ENCODE results near the gene ZNF407. TPM values are rescaled to one million over a fixed set of nuclear protein-coding genes. Genes with fewer than 3 reads are reported as not detected.

Gene ZNF407
- polyA plus RNA-seq, 5 donors: 9.0 to 11.3 (median 10.2) TPM

DNA sequence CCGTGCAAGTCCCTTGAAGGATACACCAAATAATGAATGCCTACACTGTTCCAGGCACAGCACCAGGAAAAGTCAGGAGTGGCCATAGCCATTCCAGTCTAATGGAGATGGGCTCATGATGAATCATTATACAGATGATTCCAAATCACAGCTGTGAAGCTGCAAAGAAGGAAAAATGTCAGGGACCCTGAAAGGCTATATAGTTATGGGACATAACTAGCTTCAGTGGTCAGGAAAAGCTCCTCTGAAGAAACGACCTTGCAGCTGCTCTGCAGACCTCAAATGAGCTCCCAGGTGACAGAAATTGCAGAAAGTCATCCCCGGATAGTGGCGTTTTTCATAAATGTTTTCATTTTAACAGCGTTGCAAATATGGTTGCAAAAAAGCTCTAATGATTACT is 410.5 kb downstream of the ZNF407 start:
- DNase-seq: no peak

DNA sequence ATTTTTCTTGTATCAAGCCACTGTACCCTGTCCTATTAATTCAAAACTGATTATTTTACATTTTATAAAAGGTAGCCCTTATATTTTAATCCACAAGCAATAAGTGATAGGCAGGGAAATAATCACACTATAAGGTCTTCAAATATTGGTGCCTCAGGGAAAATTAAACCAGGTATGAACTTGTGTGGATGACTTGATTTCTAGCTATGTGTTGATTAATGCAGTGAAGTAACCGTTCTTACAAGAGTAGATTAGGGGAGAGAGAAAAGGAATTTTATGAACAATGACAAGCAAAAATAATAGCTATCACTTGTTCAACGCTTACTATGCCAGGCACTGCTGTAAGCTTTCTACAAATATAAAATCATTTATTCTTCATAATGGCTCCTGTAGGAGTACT is 411.6 kb downstream of the ZNF407 start:
- no peak for DNase-seq

DNA sequence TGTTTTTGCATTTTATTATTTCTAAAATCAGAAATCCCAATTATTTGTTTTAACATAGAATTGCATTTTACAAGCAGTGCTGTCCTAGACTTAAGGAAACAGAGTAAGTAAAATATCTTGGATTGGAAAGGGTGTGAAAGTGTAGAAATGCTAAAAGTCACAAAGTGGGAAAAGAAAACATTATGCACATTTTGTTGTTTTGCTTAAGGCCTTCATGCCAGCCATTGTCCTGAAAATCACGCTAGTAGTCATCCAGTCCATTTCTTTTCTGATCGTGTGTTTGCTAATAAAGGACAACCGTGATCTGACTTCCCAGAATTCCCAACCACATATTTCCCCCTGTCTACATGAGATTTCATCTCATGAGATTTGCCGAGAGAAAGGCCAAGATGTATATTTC is 412.2 kb downstream of the ZNF407 start:
- no peak for DNase-seq

DNA sequence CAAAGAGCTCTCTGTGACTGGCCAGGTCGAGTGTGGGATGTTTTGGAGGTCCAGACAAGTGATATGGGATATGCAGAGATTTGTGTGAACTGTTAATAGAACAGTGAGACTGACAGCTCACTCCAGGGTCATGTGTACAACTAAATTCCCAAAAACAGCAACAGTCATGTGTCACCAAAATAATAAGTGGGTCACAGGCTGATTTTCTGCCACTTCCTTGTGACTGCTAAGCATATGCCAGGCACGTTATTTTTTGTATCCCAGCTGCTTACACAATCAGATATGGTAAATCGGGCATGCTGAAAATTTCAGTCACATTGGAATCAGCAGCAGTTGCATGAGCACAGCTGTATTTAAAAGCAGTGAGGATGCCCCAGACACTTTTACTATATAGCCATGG is 412.6 kb downstream of the ZNF407 start:
- no peak for DNase-seq

DNA sequence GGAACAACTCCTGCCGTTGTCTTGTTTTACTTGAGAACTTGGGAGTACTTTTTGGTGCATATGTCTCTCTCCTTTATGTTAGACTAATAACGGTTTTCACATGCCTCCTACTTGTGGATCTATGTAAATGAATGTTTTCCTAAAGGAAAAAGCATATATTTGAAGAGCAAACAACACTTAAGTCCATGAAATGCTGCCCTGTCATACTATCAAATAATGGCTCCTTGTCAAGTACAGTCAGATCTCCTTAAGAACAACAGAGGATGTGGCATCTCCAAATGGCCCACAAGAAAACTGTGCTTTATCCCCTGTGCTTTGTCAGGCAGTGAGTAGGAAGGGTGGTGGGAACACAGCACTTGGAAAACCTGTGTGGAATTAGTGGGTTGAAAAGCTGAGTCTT is 413.0 kb downstream of the ZNF407 start:
- DNase-seq: no peak

DNA sequence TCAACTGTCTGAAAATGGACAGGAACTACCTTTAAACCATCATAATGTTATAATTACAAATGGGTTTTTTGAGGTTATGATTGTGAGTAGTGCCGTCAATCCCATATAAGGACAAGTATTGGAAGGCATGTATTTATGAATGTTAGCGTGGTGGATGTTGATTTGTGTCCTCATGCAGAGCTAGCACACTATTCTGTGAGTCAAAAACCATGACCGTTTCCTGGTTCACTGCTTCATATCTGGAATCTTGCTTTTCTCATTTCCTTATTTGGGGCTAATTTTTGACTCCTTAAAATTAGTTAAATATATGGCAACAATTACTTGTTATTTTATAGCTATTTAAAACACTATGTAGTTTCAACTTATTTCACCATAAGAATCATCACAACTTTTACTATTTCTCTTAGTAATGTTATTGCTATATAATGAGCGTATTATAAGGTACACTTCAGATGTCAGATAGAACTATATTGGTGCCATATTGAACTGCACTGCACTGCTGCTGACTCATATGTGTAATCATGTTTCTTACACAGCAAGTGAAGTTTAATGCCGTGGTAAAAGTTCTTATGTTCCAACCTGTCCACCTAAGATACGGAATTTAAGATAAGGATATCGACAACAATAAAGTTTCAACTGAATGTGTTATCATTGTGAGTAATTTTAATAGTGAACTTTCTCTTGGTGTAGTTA is 418.5 kb downstream of the ZNF407 start:
- DNase-seq: no peak

DNA sequence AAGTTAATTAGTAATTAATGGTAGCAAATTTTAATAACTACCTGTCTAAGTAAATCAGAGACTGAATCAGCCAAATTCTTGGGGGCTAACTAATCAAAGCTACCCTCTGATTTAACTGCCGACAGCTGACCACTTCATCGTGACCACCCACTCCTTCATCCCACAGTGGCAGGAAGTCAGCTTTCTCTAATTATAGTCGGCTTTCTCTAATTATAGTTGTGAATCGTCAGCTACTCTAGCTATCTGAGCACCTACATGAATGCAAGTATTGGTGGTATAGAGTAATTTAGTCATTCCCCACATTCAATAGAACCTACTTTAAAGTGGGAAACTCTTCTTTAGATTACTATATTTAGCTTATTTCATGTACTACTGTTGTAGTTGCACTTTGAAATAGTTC is 425.8 kb downstream of the ZNF407 start:
- no peak for DNase-seq

DNA sequence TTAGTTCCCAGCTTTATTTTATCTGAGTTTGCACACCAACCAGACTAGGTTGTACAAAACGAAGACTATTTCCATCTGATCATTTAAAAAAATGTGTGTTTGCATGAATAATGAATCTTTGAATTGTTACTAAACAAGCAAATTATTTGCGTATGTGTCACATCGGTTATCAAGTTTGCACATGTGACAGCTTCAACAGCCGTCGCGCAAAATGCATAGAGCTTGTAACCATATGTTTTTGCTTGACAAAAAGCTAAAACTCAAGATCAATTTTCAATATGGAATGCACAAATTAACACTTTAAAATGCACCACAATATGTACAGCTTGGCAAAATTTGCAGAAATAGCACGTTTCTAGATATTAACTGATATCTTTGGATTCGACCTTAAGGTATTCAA is 427.2 kb downstream of the ZNF407 start:
- DNase-seq: no peak

DNA sequence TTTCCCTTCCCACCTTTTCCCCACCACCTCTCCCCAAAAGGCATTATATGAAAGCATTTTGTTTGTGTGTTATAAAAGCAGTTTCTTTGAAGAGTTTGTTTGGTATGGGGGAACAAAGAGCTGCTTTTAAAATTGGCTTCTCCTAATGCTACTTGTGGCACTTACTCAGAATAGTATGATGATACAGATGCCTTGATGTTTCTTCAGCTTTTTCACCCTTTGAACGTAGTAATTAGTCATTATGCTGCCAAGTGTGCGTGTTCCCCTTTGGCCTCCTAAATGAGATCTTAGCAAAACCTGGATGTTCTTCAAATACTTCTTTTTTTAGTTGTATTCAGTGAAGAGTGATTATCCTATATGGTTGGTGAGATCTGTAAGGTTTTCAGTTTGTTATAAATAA is 427.9 kb downstream of the ZNF407 start:
- no peak for DNase-seq

DNA sequence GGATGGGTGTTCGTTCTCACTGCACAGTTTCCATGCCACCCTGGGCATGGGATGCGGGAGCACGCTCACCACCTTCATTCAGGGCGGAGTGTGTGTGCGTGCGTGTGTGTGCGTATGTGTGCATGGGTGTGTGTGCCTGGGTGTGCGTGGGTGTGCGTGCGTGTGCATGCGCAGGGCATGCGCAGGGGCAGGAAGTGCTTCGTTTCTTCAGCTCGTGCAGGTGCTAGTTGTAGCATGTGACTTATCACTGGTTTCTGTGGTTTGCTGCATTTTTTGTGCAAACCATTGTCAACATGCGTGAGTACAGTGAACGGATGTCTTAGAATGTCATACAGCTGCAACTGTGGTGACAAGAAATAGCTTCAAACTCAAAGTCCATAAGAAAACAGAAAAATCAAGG is 431.8 kb downstream of the ZNF407 start:
- DNase-seq: no peak

DNA sequence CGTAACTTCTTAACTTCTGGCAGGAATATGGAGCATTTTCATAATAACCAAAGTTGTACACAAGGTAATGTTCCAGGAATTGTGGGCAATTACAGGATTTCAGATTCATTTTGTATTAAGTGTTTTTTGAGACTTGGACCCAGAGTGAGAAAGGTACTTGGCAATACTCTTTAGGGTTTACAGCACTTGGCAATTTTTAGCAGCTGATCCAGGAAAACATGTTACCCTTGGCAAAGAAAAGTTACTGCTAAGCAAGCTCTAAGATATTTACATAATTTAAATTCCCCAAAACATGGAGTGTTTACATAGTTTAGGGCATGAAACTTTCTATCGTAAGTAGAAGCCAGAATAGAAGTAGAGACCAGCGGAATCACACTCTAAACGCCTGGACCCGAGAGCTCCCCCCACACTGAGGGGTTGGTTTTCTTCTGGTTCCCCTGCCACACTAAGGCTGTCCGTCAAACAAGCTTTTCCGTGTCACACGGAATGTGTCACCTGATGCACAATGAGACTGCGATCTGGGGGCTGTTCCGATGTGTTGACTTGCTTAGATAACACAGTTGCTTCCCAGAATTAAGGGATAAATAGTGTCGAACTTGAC is 434.1 kb downstream of the ZNF407 start:
- DNase-seq: peak in 1 of 2 donors; percentile 58

DNA sequence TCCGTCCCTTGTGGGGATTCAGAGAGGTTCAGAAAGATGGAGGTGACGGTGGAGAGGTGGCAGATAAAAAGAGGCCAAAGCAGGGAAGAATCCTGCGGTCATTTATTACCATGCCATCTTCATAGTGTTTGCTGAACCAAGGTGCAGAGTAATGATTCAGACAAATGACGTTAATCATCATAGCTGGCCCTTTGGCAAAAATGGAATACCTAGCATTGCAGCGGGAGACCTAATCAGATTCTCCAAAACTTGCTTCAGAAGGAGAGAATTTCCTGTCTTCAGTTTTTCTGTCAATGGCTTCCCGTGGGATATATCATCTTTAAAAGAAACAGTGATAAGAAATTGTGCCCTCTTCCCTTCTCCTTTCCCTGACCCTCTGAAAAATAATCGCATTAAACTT is 435.8 kb downstream of the ZNF407 start:
- DNase-seq: no peak

DNA sequence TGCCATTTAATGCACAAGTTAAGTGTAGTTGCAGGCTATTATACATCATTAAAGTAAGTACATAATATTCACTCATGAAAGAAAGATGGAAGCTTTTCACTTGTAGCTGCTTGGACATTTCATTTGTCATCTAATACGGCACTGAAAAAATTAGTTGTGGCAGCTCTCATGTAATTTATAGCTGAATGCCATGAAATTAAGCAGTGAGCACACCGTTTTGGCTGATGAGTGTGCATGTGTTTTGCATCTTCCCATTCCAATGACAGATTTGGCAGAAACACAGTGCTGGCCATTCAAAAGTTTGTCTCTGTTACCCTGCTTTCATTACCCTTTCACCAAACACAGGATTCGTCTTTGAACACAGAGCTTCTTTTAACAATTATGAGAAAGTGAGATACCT is 437.3 kb downstream of the ZNF407 start:
- no peak for DNase-seq

DNA sequence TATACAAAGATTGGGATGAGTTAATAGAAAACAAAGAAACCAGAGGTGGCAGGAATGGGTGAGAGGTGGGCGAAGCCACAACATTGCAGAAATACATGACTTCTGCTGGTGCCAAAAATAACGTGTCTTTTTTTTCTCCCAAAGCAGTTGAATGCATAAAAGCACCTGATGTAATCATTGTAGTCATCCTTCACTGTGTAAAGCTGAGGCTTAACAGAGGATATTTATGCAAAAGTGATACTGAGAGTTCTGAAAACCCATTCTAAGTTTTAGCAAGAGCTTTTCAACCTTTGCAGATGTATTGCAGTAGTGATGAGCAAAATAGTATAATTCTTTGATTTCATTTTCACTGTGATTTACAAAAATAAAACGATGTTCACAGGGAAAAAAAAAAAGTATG is 438.3 kb downstream of the ZNF407 start:
- DNase-seq: no peak

DNA sequence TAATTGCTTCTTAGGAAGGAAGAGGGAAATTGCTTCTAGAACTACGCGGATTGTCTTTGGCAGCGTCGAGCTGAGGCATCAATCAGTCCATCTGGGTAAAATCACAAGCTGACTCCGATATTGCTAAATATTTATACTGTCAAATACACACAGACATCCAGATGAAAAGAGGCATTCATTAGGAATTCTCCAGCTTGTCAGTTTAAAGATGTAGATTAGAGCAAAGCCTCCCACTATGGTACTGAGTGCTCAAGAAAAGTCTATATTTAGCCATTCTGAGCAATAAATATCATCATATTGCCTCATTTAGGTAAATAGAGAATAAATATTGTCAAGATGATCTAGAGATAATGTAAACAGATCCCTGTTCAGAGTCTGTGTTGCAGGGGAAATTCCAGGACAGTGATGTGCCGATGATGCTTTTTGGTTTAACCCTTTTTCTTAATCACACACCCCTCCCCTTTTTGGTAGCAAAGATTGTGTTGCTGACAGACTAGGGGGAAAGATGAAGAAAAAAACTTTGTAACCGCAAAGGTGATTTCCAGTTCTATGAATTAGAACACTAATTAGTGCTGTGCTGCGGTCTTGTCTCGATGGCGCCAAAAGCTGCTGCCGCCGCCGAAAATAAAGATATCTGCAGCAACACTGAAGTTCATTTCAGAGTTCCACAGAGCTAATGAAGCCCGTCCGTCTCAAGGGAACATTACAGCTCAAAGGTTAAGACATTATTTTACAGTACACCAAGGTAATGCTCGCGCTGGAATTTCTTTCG is 439.4 kb downstream of the ZNF407 start:
- DNase-seq: no peak

DNA sequence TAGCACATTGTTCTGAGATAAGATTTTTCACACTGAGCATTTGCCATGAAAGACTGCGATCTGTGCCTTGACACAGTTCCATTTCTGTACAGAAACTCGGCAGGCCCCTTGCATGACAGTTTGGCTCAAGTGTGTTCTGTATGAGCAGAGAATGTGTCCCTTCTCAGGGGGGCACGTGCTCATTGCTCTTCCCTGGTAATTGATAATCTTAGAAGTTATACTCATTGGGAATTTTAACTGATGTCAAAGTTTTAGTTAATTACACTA is 440.0 kb downstream of the ZNF407 start:
- DNase-seq: no peak

DNA sequence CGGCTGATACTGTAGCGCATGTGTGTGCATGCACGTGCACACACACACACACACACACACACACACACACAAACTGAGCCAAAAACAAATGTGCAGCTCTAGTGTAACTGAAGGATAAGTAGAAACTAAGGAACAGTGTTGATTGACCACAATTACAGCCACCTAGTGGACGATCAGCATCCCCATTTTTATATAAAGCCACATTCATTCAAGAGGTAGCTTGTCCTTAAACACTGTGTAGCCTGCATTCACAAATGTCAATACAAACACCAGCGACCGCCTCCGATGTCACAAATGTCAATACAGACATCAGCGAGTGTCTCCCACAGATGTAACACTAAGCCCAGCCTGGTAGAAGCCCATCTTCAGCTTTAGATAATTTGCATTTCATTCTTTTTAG is 443.9 kb downstream of the ZNF407 start:
- no peak for DNase-seq

DNA sequence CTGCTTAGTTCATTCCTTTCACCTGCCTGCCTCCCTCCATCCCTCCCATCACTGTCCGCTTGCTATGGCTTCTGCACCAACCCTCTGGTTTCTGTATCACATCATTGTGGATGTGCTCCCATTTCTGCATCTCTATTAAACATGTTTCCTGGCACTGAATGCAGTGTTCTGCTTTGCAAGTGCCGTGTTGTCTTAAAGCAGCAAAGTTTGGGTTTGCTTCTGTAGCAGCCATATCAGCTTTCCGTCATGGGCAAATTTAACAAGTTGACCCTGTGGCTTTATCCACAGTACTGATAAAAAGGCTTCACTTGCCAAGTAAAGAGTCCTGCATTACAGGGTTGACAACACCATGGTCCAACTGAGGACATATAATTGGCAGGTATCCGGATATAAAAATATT is 445.8 kb downstream of the ZNF407 start:
- DNase-seq: no peak

DNA sequence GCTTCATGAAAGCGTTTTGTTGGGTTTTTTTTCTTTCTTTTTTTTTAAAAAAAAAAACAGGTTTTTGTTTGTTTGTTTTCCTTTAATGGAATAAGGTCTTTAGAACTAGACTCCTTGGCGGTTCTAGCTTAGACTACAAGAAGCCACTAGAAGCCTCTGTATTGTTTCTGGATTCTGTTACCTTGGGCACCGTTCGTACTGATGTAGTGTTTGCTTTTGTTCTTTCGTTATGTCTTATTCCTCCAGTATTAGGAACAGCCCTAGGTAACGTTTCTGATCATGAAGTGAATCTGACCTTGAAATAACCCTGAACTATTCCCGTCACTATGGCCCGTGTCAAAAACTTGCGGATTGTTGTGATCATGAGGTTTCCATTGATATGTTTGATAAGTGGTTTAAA is 446.6 kb downstream of the ZNF407 start:
- DNase-seq: no peak

DNA sequence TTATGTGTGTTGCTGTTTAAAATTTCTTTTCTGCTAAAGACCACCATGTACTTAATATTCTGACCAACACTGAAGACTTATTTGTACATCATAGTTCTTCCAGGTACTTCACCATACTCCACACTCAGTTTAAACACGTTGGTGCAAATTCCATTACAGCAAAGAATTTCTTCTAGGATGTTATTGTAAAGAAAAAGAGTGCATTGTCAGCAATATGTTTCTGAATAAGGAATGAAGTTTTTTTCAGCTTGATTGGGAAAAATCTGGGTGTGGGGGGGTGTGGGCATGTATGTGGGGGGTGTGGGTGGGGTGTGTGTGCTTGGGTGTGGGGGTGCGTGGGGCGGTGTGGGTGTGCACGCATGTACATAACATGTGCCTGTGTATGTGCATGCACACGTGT is 447.1 kb downstream of the ZNF407 start:
- no peak for DNase-seq

DNA sequence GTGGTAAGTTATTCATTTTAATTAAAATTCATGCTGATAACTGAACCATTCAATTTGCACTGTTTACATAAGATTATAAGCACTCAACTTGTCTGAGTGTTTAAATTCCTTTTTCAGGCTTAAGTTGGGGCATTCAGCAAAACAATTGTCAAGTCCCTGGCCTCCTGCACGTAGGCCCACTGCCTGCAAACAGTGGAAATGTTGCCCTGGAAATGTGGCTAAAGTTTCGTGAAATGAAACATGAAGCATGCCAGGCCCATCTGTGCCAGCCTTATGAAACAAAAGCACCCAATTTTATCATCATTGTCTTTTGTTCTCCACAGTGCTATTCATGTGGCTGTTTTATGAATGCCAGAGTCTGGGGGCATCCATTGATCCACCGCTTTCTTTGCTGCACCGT is 447.6 kb downstream of the ZNF407 start:
- DNase-seq: no peak

DNA sequence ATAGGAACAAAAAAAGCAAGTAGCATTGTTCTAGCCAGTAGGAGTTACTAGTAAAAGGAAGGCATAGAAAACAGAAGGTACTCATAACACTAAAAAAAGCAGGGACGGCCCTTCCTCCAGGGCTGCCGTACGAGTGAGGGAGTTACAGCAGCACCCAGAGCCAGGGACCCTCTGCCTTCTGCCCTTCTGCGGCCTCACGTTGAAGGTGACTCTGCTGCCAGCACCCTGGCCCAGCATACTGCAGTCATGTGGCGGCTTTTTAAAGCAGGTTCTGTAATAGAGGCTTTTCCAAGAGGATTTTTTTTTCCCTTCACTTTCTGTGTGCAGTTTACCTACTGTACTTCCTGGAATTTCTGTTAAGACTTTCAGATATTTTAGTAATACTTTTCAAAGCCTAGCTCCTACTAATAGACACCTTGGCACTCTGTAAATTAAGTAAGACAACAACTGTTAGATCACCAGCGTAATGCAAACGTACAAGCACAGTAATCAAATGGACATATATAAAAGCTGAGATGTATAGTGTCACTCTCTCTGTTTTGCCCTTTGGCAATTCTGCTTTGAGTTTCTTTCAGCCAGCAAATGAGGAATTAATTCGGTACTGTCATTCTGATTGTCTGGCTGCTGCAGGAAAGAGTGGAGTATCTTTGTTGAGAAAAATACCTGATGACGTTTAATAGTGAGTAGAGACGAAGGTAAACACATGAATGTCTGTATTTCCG is 449.7 kb downstream of the ZNF407 start:
- no peak for DNase-seq

Data from right lung (tissue), 5 donors.